ENCODE data around the gene GLOD4.
A peak's percentile ranks its signal among the peaks of the same experiment; 100 is the strongest.
"Not testable (repeated sequence)": the region's sequence is repeated elsewhere in the genome, so short reads cannot be mapped to it uniquely, and the experiment has no call there.

GLOD4 gene, protein sequence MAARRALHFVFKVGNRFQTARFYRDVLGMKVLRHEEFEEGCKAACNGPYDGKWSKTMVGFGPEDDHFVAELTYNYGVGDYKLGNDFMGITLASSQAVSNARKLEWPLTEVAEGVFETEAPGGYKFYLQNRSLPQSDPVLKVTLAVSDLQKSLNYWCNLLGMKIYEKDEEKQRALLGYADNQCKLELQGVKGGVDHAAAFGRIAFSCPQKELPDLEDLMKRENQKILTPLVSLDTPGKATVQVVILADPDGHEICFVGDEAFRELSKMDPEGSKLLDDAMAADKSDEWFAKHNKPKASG

DNA sequence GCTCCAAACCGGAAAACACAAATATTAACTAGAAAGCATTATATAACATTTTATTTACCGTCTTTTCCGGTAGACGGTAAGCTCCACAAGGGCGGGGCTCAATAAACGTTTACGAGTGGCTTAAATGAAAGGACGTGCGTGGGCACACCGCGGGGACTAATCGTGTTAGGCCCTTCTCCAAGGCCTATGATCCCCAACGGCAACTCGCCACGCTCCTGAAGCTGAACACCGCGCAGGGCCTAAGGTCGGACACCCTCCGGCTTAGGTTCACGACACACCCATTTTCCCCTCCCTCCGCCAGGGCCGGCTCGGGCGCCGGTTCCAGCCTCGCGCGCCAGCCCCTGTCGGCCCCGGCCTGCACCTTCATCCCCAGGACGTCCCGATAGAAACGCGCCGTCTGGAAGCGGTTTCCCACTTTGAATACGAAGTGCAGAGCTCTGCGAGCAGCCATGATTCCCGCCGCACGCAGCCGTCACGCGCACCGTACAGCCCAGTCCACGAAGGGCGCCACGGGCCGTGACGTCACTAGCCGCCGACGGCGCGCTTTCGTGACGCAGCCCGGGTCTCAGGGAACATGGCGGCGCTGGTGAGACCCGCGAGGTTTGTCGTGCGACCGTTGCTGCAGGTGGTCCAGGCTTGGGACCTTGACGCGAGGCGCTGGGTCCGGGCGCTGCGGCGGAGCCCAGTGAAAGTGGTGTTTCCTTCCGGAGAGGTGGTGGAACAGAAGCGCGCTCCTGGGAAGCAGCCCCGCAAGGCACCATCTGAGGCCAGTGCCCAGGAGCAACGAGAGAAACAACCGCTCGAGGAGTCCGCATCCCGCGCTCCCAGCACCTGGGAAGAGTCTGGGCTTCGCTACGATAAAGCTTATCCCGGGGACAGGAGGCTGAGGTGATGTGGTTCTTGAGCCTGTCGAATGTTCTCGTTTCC is at the start of gene GLOD4, which contains the start of gene MRM3:
TSS of gene GLOD4 (minus strand) at position 476 of the 927 bp plus-strand sequence. CDS start at position 451, 25 bp downstream.
TSS of gene MRM3 (plus strand) at position 549 of the 927 bp plus-strand sequence. CDS start at position 575, 26 bp downstream.
- peak; percentile 58 for DNase-seq (ENCODE audit: low read depth)
- H3K4me3 ChIP-seq (ENCODE audit: low read length) = peak within 1 kb of the TSS; percentile 84
- TF ChIP-seq CTCF (conservative IDR thresholded peaks at IDR 0.05; ENCODE audit: low read depth, low read length) = no peak

DNA sequence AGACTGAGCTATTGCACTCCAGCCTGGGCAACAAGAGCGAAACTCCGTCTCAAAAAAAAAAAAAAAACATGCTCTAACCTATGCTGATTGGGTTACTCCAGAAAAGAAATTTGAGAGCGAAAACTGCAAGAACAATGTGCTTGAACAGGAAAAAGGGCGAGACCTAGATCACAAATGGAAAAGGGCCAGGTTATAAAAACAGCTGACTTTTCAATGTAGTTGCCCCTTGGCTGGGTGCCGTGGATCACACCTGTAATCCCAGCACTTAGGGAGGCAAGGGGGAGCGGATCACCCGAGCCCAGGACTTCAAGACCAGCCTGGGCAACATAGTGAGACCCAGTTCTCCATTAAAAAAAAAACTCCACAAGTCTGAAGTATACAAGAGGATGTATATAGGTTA is 48.9 kb upstream of the GLOD4 start:
- no peak for DNase-seq (ENCODE audit: low read depth)
- H3K4me3 ChIP-seq (ENCODE audit: low read length) = no peak overlapping the region
- no peak for TF ChIP-seq CTCF (conservative IDR thresholded peaks at IDR 0.05; ENCODE audit: low read depth, low read length)

DNA sequence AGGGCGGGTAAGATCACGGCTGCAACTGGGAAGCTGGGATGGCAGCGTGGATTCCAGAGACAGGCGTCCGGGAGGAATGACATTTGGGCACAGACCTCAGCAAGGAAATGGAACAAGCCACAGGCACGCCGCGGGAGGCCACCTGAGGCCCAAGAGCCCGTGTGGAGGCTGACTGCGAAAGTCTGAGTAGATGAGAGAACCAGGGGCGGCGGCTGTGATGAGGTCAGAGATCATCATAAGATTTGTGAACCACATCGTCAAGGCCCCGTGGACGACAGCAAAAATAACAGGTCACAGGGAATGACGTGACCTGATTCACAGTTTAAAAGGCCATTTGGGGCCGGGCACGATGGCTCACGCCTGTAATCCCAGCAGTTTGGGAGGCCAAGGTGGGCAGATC is 48.3 kb upstream of the GLOD4 start:
- TF ChIP-seq CTCF (conservative IDR thresholded peaks at IDR 0.05; ENCODE audit: low read depth, low read length) = no peak
- H3K4me3 ChIP-seq (ENCODE audit: low read length) = no peak overlapping the region
- DNase-seq (ENCODE audit: low read depth) = no peak

DNA sequence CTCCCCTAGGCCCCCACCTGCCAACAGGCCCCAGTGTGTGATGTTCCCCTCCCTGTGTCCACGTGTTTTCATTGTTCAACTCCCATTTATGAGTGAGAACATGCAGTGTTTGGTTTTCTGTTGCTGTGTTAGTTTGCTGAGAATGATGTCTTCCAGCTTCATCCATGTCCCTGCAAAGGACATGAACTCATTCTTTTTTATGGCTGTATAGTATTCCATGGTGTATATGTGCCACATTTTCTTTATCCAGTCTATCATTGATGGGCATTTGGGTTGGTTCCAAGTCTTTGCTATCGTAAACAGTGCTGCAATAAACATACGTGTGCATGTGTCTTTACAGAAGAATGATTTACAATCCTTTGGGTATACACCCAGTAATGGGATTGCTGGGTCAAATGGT is 47.5 kb upstream of the GLOD4 start:
- DNase-seq (ENCODE audit: low read depth); H3K4me3 ChIP-seq (ENCODE audit: low read length): not testable (repeated sequence)

- no peak for TF ChIP-seq CTCF (conservative IDR thresholded peaks at IDR 0.05; ENCODE audit: low read depth, low read length)
- DNase-seq (ENCODE audit: low read depth) = no peak
- H3K4me3 ChIP-seq (ENCODE audit: low read length) = no peak overlapping the region
These were observed 46.7 kb upstream of the GLOD4 start for GRCh38 chr17:828761-829160.

DNA sequence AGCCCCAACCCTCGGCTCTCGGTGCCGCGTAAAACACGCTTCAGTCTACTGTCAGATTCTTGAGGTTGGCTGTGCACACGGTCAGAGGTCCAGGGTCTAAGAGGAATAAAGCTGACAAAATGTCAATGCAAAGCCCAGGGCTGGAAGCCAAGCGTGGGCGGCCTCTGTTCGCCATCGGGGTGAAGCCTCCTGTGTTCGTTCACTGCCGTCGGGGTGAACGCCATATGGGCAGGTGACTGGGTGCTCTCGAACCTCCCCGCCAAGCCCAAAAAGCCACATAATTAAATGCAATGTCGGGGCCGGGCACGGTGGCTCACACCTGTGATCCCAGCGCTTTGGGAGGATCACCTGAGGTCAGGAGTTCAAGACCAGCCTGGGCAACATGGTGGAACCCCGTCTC is 44.7 kb upstream of the GLOD4 start:
- DNase-seq (ENCODE audit: low read depth) = no peak
- no peak for TF ChIP-seq CTCF (conservative IDR thresholded peaks at IDR 0.05; ENCODE audit: low read depth, low read length)
- H3K4me3 ChIP-seq (ENCODE audit: low read length) = no peak overlapping the region

- TF ChIP-seq CTCF (conservative IDR thresholded peaks at IDR 0.05; ENCODE audit: low read depth, low read length) = no peak
- H3K4me3 ChIP-seq (ENCODE audit: low read length) = no peak overlapping the region
These were observed 43.1 kb upstream of the GLOD4 start for GRCh38 chr17:825216-825615.

More at GRCh38 chr17:825216-825615, 43.1 kb upstream of the GLOD4 start:
- no peak for DNase-seq (ENCODE audit: low read depth)

Measured in retinal pigment epithelial cell (primary cell).